Myocyte (in vitro differentiated cells): ENCODE data around the gene CTH. TPM values are rescaled to one million over a fixed set of nuclear protein-coding genes. Genes with fewer than 3 reads are reported as not detected.

ENCODE experiments used
- total RNA-seq: library from RNA; depleted of rRNA; stranded (reverse); fragments of >200 nt; gene quantifications from 2 replicates; pipeline ENCODE4 v1.2.3, GENCODE V29; 2014

The CTH gene
- total RNA-seq, 1 donor from 2014 or later = 3.7 TPM

Other genes starting within 250 kb of the CTH start
- 14.2 and 15.9 TPM in 2 replicates for gene LRRC40, start 205.7 kb upstream of the CTH start, total RNA-seq
- 98.7 and 102 TPM in 2 replicates for gene SRSF11, start 189.9 kb upstream of the CTH start, total RNA-seq
- gene ANKRD13C, start 56.5 kb upstream of the CTH start, total RNA-seq = 29.1 and 37.2 TPM in 2 replicates